NT2/D1 (cell line): ENCODE data around the gene AKNAD1.
"Not testable (repeated sequence)": the region's sequence is repeated elsewhere in the genome, so short reads cannot be mapped to it uniquely, and the experiment has no call there.

Source experiments
- DNase-seq: peaks from one replicate; pipeline ENCODE4 v3.0.0-alpha.2; 2011; ENCODE audit warnings: low read depth, low spot score
- H3K27me3 ChIP-seq: 2 replicates; pipeline ENCODE4 v1.6.0; 2011; ENCODE audit warnings: mild to moderate bottlenecking; ENCODE audit not compliant: insufficient read length, insufficient read depth
- H3K36me3 ChIP-seq: 2 replicates; pipeline ENCODE4 v1.6.1; 2011; ENCODE audit warnings: mild to moderate bottlenecking, low read length, mixed read lengths; ENCODE audit not compliant: insufficient read depth, insufficient read length
- H3K4me1 ChIP-seq: 2 replicates; pipeline ENCODE4 v1.5.1; 2011; ENCODE audit not compliant: insufficient read depth, insufficient read length
- H3K4me3 ChIP-seq: 2 replicates; pipeline ENCODE4 v1.5.1; 2011; ENCODE audit warnings: low read depth; ENCODE audit not compliant: insufficient read length
- H3K9ac ChIP-seq: 2 replicates; pipeline ENCODE4 v1.6.0; 2011; ENCODE audit warnings: low read depth; ENCODE audit not compliant: insufficient read length
- H3K9me3 ChIP-seq: 2 replicates; pipeline ENCODE4 v1.5.1; 2011; ENCODE audit warnings: mild to moderate bottlenecking, low read length; ENCODE audit not compliant: insufficient read depth
- SUZ12 ChIP-seq: IDR thresholded peaks from 2 replicates; pipeline ENCODE4 v1.6.1; 2011; ENCODE audit not compliant: insufficient read length, insufficient read depth; ENCODE audit errors: extremely low read depth
- YY1 ChIP-seq: IDR thresholded peaks from 2 replicates; pipeline ENCODE4 v1.6.1; 2011; ENCODE audit not compliant: insufficient read length, insufficient read depth
- ZNF274 ChIP-seq: IDR thresholded peaks from 2 replicates; pipeline ENCODE4 v1.6.1; 2011; ENCODE audit warnings: mild to moderate bottlenecking, low read depth, low read length

The AKNAD1 gene

DNA sequence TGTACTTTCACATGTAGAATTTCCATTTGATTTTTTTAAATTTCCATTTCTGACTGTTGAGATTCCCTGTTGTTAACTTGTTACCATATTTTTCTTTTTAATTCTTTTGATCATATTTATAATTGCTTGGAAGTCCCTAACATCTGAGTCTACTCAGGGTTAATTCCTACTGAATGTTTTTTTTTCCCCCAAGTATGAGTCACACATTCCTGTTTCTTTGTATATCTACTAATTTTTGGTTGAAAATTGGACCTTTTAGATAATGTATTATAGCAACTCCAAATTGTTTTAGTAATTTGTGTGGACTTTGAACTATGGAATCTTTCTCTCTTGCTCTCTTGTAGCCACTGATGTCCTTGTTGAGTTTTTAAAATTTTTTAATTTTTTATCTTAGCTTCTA lies 55.8 kb downstream of the AKNAD1 start:
- DNase-seq, result no peak
- H3K4me3 ChIP-seq, result no peak overlapping the region
- no peaks in the 10 kb centered on the region for H3K4me1 ChIP-seq
- H3K27me3 ChIP-seq, result no peaks in the 10 kb centered on the region
- H3K36me3 ChIP-seq, result peaks cover 39% of the 10 kb centered on the region
- H3K9me3 ChIP-seq, result no peaks in the 10 kb centered on the region
- TF ChIP-seq YY1, result no peak
- no peak for TF ChIP-seq ZNF274
- no peak for TF ChIP-seq SUZ12
- H3K9ac ChIP-seq, result no peak overlapping the region

DNA sequence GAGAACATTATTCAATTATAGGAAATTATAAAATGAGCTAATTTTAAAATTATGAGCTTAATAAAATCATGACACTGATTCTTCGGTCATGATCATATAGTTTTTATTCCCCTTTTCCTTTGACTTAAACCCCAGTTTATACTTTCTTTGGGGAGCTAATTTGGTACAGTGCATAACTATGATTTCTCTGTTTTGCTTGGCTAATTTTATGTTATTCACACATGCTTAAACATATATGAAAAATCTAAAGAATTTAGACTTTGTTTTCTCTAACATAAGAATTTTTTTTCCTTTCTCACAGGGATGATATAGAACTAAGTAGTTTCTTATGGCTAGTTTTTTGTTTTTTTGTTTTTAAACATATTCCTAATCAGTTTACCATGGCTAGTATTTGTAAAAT lies 57.9 kb downstream of the AKNAD1 start:
- Histone ChIP-seq H3K36me3 (peaks cover 42% of the 10 kb centered on the region), H3K27me3 (no peaks in the 10 kb centered on the region), H3K9me3 (no peaks in the 10 kb centered on the region), H3K4me1 (no peaks in the 10 kb centered on the region), H3K4me3 (no peak overlapping the region), H3K9ac (no peak overlapping the region)
- no peak for DNase-seq
- no peak for TF ChIP-seq YY1
- no peak for TF ChIP-seq SUZ12
- no peak for TF ChIP-seq ZNF274

DNA sequence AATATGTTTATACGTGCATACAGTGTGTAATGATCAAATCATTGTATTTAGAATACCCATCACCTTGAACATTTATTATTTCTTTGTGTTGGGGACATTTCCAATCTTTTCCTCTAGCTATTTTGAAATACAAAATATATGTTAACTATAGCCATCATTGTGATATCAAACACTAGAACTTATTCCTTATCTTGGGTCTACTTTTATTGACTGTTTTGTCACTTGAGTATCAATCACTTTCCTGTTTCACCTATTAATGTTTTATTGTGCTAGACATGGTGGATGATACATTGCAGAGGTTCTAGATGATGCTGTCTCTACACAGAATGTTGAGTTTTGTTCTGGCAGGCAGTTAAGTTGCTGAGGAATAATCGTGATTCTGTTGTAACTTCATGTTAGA lies 64.5 kb downstream of the AKNAD1 start:
- peaks cover 32% of the 10 kb centered on the region for H3K36me3 ChIP-seq
- H3K9me3 ChIP-seq, result peaks cover 30% of the 10 kb centered on the region
- no peak overlapping the region for H3K9ac ChIP-seq
- no peak overlapping the region for H3K4me3 ChIP-seq
- H3K4me1 ChIP-seq, result no peaks in the 10 kb centered on the region
- TF ChIP-seq SUZ12 (no peak), YY1 (no peak), ZNF274 (no peak)
- H3K27me3 ChIP-seq, result no peaks in the 10 kb centered on the region
- DNase-seq, result no peak

DNA sequence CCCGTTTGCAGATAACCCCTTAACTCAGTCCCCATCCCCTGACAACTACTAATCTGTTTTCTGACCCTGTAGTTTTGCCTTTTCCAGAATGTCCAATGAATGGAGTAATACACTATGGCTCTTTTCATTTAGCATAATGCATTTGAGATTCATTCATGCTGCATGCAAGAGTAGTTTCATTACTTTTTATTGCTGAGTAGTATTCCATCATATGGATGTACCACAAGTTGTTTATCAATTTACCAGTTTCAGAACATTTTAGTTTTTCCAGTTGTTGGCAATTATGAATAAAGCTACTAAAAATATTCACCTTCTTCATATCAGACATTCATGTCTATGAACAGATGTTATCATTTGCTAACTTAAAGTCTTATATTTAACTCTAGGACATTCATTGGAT lies 65.1 kb downstream of the AKNAD1 start:
- no peak for TF ChIP-seq SUZ12
- no peak for TF ChIP-seq ZNF274
- no peak for TF ChIP-seq YY1
- Histone ChIP-seq H3K4me3 (no peak overlapping the region), H3K9me3 (peaks cover 30% of the 10 kb centered on the region), H3K27me3 (no peaks in the 10 kb centered on the region), H3K9ac (no peak overlapping the region), H3K36me3 (peaks cover 29% of the 10 kb centered on the region), H3K4me1 (no peaks in the 10 kb centered on the region)
- DNase-seq, result no peak

DNA sequence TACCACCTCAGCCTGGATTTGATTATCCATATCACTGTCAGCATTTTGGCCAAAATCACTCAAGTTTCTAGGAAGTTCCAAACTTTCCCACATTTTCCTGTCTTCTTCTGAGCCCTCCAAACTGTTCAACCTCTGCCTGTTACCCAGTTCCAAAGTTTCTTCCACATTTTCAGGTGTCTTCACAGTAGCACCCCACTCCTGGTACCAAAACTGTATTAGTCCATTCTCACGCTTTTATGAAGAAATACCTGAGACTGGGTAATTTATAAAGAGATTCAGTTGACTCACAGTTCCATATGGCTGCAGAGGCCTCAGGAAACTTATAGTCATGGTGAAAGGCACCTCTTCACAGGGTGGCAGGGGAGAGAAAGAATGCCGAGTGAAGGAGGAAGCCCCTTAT lies 71.0 kb downstream of the AKNAD1 start:
- Histone ChIP-seq H3K36me3 (peaks cover 45% of the 10 kb centered on the region), H3K27me3 (no peaks in the 10 kb centered on the region), H3K9me3 (peaks cover 45% of the 10 kb centered on the region), H3K4me3 (no peak overlapping the region), H3K9ac (no peak overlapping the region), H3K4me1 (no peaks in the 10 kb centered on the region)
- no peak for DNase-seq
- TF ChIP-seq YY1 (no peak), SUZ12 (no peak), ZNF274 (no peak)

DNA sequence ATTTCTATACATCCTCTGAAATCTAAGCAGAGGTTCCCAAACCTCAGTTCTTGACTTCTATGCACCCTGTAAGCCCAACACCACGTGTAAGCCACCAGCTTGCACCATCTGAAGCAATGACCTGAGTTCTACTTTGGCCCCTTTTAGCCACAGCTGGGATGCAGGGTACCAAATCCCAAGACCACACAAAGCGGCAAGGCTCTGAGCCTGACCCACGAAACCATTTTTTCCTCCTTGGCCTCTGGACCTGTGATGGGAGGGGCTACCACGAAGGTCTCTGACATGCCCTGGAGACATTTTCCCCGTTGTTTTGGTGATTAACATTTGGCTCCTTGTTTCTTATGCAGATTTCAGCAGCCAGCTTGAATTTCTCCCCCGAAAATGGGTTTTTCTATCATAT lies 71.6 kb downstream of the AKNAD1 start:
- TF ChIP-seq YY1 (no peak), ZNF274 (no peak), SUZ12 (no peak)
- Histone ChIP-seq H3K9me3 (peaks cover 42% of the 10 kb centered on the region), H3K27me3 (no peaks in the 10 kb centered on the region), H3K4me1 (no peaks in the 10 kb centered on the region), H3K9ac (no peak overlapping the region), H3K4me3 (no peak overlapping the region), H3K36me3 (peaks cover 45% of the 10 kb centered on the region)
- peak; percentile 20 for DNase-seq

DNA sequence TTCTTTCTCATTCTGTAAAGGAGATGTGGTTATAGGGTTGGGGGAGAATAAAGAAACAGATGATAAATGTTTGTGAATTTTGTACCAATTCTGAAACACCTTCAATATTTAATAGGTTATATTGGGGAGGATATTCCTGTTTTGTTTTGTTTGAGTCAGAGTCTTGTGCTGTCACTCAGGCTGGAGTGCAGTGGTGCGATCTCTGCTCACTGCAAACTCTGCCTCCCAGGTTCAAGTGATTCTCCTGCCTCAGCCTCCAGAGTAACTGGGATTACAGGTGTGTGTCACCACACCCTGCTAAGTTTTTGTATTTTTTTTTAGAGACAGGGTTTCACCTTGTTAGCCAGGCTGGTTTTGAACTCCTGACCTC lies 75.3 kb downstream of the AKNAD1 start:
- not testable (repeated sequence) for H3K4me3 ChIP-seq, H3K9ac ChIP-seq, DNase-seq, H3K4me1 ChIP-seq, H3K27me3 ChIP-seq
- H3K9me3 ChIP-seq, result peaks cover 36% of the 10 kb centered on the region
- H3K36me3 ChIP-seq, result peaks cover 75% of the 10 kb centered on the region

DNA sequence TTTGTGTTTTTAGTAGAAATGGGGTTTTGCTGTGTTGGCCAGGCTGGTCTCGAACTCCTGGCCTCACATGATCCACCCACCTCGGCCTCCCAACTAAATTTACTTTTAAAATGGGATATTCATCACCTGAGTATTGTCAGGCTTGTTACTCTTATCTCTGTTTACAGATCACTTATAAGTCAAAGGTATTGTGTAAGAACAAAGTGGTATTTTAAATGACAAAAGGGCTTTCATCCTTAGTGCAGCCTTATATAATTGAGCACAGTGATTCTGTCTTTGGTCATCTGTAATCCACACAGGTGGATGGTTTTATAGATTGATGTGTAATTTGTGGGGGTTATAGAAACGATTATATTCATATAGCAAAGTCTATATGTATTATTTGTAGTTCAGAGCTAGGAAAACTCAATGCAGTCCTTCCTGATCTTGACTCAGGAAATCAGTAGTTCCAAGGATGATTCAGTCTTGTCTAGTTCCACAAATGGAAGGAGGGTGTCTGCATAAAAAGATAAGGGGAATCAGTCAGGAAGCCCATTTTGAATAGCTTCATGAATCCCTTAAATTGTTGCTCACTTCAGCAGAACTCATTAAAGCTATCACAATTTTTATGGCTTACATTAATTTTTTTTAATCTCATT lies 75.8 kb downstream of the AKNAD1 start:
- TF ChIP-seq ZNF274 (no peak), SUZ12 (no peak), YY1 (no peak)
- Histone ChIP-seq H3K9me3 (peaks cover 31% of the 10 kb centered on the region), H3K36me3 (peaks cover 75% of the 10 kb centered on the region), H3K27me3 (no peaks in the 10 kb centered on the region), H3K4me1 (no peaks in the 10 kb centered on the region), H3K9ac (no peak overlapping the region), H3K4me3 (no peak overlapping the region)
- no peak for DNase-seq
